ENCODE measurements around the gene PIK3R1. TPM values are rescaled to one million over a fixed set of nuclear protein-coding genes. Genes with fewer than 3 reads are reported as not detected.

The PIK3R1 gene
- total RNA-seq, 1 donor from 2014 or later, result 27.4 TPM

DNA sequence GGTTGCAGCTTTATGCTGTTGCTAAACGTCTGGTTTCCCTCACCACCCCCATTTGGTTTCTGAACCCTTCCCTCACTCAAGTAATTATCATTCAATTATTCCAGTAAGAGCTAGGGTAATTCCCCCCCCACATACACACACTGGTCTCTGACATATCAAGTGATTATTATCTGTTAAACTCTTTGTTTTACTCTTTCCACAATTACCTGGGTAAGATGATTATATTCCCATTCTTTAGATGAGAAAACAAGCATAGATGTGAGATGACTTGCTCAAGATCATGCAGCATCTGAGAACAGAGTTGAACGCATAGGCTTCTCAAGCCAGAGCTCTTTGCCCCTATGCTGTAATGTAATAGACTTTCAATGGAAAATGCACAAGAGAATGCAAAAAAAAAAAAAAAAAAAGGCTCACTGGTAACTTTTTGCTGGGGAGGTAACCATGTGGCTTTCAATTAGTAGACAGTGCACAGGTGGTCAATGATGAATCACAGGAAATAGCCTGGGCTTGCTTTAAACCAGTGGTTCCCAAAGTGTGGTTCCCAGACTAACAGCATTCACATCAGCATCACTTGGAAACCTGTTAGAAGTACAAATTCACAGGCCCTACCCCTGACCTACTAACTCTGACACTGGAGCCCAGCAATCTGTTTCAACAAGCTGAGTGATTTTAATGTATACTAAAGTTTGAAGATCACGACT is 87.6 kb downstream of the PIK3R1 start:
- DNase-seq (ENCODE audit: extremely low spot score, unreplicated experiment), result no peak
- Mint-ChIP-seq H3K9me3 (ENCODE audit: unreplicated experiment) (peaks cover under 1% of the 10 kb centered on the region), H3K27ac (ENCODE audit: unreplicated experiment) (no peak overlapping the region), H3K4me3 (ENCODE audit: unreplicated experiment) (no peak overlapping the region), H3K27me3 (ENCODE audit: unreplicated experiment) (no peaks in the 10 kb centered on the region), H3K36me3 (ENCODE audit: unreplicated experiment) (peaks cover 7% of the 10 kb centered on the region), H3K4me1 (ENCODE audit: unreplicated experiment) (peaks cover 29% of the 10 kb centered on the region)
- TF ChIP-seq, protein P1, sequence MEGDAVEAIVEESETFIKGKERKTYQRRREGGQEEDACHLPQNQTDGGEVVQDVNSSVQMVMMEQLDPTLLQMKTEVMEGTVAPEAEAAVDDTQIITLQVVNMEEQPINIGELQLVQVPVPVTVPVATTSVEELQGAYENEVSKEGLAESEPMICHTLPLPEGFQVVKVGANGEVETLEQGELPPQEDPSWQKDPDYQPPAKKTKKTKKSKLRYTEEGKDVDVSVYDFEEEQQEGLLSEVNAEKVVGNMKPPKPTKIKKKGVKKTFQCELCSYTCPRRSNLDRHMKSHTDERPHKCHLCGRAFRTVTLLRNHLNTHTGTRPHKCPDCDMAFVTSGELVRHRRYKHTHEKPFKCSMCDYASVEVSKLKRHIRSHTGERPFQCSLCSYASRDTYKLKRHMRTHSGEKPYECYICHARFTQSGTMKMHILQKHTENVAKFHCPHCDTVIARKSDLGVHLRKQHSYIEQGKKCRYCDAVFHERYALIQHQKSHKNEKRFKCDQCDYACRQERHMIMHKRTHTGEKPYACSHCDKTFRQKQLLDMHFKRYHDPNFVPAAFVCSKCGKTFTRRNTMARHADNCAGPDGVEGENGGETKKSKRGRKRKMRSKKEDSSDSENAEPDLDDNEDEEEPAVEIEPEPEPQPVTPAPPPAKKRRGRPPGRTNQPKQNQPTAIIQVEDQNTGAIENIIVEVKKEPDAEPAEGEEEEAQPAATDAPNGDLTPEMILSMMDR (IDR thresholded peaks at IDR 0.05), result no peak

DNA sequence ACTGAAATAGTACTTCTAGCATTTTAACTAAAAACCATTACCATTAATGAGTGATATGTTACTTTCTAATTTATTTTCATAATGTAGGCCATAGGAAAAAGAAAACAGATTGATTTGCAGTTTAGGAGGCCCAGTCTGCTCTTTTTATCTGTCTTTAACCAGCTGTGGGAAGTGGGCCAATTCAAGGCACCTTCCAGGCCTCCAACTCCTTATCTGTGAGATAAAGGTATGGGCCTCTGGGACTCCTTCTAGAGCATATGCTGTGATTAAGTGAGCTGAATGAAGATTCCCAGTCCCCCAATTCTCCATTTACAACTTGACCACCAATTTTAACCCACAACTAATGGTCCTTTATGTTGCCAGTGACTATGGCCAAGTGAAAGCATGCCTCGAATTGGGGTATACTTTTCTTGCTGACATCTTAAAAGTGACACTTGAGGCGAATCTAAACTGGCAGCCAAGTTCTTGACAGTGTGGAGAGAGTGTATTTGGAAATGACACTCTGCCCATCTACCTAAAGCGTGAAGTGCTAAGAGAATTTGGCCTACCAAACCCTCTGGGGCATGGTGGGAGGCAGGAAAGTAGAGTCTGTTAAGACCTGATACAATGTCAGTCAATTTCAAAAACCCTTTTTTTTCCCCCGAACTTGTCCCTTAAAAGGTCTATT is 88.3 kb downstream of the PIK3R1 start:
- H3K36me3 Mint-ChIP-seq (ENCODE audit: unreplicated experiment), result peaks cover 4% of the 10 kb centered on the region
- no peak overlapping the region for H3K4me3 Mint-ChIP-seq (ENCODE audit: unreplicated experiment)
- peaks cover 3% of the 10 kb centered on the region for H3K9me3 Mint-ChIP-seq (ENCODE audit: unreplicated experiment)
- peaks cover 22% of the 10 kb centered on the region for H3K4me1 Mint-ChIP-seq (ENCODE audit: unreplicated experiment)
- no peak for DNase-seq (ENCODE audit: extremely low spot score, unreplicated experiment)
- H3K27ac Mint-ChIP-seq (ENCODE audit: unreplicated experiment), result no peak overlapping the region
- TF ChIP-seq, protein P1 (IDR thresholded peaks at IDR 0.05), result no peak
- H3K27me3 Mint-ChIP-seq (ENCODE audit: unreplicated experiment), result peaks cover 2% of the 10 kb centered on the region

DNA sequence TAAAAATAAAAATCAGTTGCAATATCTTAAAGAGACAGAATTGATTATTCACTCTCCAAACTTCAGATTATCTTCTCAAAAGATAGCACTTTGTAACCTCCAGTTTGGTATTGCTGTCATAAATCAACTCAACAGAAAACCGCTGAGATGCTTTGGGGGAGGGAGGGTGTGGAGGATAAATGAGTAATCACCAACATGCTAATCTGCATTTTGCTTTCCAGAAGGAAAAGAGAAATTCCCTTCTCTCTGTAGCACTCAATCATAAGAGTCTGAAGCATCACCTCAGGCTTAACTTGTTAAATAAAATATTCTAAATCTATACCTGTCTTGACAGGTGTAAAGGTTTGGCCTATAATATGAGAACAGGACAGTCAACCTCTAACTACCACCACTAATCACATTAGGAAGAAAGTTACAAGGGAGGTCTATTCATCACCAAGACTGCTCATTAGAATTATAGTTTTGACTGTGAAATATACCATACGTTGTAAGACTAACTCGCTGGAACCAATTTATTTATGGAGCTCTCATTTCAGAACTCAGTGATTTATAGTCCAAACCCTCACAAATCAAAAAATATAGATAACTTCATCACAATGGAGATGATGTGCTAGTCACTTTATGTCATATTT is 89.0 kb downstream of the PIK3R1 start:
- no peak for DNase-seq (ENCODE audit: extremely low spot score, unreplicated experiment)
- Mint-ChIP-seq H3K9me3 (ENCODE audit: unreplicated experiment) (peaks cover 3% of the 10 kb centered on the region), H3K4me1 (ENCODE audit: unreplicated experiment) (peaks cover 15% of the 10 kb centered on the region), H3K36me3 (ENCODE audit: unreplicated experiment) (peaks cover 4% of the 10 kb centered on the region), H3K4me3 (ENCODE audit: unreplicated experiment) (no peak overlapping the region), H3K27me3 (ENCODE audit: unreplicated experiment) (peaks cover 2% of the 10 kb centered on the region), H3K27ac (ENCODE audit: unreplicated experiment) (no peak overlapping the region)
- TF ChIP-seq, protein P1 (IDR thresholded peaks at IDR 0.05), result no peak

DNA sequence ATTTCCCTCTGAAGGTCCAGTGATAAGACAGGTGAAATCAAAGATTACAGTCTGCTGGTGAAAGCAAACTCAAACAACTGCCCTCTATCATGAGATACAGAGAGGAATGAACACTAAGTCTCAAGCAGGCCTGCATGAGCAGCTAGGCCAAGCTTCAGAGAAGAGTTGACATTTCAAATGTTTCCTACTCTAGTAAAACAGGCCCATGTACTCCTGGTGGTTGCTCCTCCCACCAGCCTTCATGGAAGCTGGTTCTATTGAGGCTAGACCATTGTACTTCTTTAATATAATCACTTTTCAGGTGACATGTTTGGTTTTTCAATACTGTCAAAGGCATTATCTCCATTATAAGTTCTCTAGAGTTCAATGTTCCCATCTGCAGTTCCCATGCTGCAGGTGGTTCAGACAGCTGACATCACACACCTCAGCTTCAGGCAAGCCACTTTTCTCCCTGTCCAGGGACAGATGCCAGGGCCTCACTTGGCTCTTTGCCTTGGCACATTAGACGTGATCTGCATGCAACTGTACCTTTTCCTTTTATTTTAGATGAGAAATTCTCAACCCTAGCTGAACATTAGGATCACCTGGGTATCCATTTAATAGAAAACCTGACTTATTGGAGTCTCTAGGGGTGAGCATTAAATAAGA is 89.8 kb downstream of the PIK3R1 start:
- no peak overlapping the region for H3K27ac Mint-ChIP-seq (ENCODE audit: unreplicated experiment)
- DNase-seq (ENCODE audit: extremely low spot score, unreplicated experiment), result no peak
- H3K4me3 Mint-ChIP-seq (ENCODE audit: unreplicated experiment), result no peak overlapping the region
- peaks cover 3% of the 10 kb centered on the region for H3K9me3 Mint-ChIP-seq (ENCODE audit: unreplicated experiment)
- peaks cover 7% of the 10 kb centered on the region for H3K4me1 Mint-ChIP-seq (ENCODE audit: unreplicated experiment)
- H3K36me3 Mint-ChIP-seq (ENCODE audit: unreplicated experiment), result peaks cover 2% of the 10 kb centered on the region
- TF ChIP-seq, protein P1 (IDR thresholded peaks at IDR 0.05), result no peak
- H3K27me3 Mint-ChIP-seq (ENCODE audit: unreplicated experiment), result peaks cover 2% of the 10 kb centered on the region

Measured in osteocyte (in vitro differentiated cells).